NCI-H2107 treated with DMSO at 0.1 percent for 48 hours (cell line): Measurements from ENCODE around the gene NABP1.
A peak's percentile ranks its signal among the peaks of the same experiment; 100 is the strongest.

ENCODE experiments used
- DNase-seq: peaks from one replicate; lab custom pipeline; 2025; ENCODE audit not compliant: unreplicated experiment; lab: John Stamatoyannopoulos, UW

The NABP1 gene

GRCh38 chr2:191679818-191680600, 2.1 kb downstream of the NABP1 start:
- DNase-seq: no peak

DNA sequence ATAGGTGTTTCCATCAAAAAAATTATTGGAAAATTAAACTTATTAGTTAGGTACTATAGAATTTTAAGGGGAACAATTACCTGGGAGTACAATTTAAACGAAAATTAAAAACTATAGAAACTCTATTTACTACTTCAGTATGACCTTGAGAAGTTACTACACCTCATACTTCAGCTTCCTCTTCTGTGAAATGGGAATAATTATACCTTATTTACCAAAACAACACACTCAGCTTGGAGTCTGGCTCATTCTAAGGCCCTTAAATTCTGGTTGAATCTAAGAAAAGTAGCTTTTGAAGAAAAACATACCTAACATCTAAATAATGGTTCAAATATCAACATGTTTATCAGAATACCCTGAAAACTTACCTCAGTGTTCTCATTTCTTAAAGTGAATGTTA, 2.7 kb downstream of the NABP1 start:
- DNase-seq: no peak

GRCh38 chr2:191682126-191682525, 4.2 kb downstream of the NABP1 start:
- DNase-seq: no peak

- no peak for DNase-seq
Measured at GRCh38 chr2:191686066-191686465, 8.1 kb downstream of the NABP1 start.

DNA sequence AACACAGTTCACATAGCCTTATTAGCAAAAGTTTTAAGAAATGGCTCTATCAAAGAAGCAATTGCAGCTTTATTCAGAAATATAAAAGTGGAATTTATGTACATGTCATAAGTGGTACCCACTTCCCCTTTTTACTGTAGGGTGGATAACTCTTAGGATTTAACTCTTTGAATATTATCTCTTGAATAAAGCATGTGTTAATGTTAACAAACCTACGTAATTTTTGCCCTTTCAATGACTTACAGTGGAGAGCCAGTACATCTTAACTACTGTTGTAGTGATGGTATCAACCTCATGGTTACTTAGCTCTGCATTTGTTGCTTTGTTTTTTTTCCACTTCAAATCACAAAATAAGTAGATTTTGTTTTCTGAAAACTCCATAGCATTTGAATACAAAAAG, 8.8 kb downstream of the NABP1 start:
- no peak for DNase-seq

DNA sequence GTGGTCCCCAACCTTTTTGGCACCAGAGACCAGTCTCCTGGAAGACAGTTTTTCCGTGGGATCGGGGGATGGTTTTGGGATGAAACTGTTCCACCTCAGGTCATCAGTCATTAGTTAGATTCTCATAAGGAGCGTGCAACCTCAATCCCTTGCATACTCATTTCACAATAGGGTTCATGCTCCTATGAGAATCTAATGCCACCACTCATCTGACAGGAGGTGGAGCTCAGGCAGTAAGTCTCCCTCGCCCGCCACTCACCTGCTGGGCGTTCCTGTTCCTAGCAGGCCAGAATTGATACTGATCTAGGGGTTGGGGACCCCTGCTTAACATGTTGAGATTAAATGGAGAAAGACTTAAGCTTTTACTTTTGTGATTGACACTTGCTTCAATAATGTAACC, 9.9 kb downstream of the NABP1 start:
- DNase-seq: no peak

DNA sequence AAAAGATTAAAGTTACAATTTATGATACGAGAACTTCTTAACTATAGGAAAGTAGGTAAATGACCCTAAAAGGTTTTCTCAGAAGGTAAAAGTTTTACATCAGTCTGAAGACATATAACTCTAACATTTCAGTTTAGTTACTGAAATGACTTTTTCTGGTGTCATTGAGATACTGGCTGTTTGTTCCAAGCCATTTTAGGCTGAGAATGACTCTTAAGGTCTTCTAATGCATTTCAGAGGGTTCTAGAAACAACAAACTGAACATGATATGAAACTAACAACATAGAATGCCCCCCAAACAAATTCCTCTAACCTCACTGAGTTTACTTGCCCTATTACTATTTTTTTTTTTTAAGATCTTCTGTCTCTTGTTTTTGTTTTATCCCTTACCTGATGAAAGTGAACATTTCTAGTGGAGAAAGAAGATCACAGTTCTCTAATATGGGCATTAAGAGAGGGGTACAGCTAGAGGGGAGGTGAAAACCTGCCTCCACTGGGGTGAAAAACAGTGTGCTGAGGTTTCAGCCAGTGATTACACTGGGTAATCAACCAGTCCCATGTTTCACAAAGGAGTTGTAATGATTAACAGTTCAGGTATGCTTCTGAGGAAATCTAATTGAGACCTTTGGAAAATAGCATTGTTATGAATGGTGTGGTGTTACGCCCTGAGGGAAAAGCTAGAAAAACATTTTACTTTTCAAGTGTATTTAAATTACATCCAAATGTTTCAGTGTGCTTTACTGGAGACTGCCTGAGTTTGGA, 11.2 kb downstream of the NABP1 start:
- DNase-seq: no peak

GRCh38 chr2:191690327-191690726, 12.4 kb downstream of the NABP1 start:
- DNase-seq: no peak

DNA sequence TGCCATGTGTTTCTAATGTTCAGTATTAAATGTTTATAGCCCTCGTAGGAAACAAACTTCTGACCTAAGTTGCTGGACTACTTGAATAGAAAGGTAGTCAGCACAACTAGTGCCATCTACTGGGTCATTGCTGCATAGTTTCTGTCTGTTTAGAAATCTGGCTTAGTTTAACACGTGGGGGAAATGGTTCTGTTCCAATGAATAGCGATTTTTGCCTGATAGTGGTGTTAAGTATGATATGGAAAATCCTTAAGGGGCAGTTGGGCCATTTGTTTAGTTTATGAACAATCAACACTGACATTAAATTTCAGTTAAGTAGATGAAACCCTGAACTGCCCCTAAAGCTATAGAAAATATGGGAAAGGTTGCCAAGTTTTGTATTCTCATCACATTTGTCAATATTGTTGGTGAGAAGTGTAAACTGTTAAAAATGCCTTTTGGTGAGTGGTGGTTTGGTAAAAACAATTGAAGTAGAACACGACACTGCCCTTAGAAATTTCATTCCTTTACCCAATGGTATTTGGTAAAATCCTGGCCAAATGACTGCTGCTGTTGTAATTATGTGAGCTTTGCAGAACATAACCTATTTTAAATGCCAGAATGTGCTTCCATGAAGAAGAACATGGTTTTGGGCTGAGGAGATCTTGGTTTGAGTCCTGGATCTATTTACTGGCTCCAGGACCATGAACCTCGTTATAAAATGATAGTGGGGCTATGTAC, 13.2 kb downstream of the NABP1 start:
- DNase-seq: peak; percentile 51

- no peak for DNase-seq
Measured at GRCh38 chr2:191691898-191692297, 14.0 kb downstream of the NABP1 start.

GRCh38 chr2:191692502-191693115, 14.7 kb downstream of the NABP1 start:
- DNase-seq: no peak

DNA sequence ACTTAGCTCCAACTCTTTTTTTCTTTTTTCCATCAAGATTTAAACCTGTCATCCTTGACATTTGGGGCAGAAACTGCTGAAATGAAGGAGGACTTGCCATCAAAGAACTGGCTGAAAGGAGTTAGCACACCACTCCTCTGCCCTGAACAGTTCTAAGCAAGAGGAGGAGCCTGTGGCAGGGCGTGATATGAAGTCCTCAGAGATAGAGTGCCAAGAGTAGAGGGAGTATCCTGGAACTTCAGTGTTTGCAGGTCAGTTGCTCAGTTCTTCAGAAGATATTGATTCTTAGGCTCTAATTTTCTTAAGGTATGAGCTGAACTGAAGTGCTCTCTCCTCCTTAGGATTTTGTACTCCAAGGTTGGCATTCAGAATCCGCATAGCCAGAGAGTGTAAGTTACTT, 15.2 kb downstream of the NABP1 start:
- no peak for DNase-seq

DNA sequence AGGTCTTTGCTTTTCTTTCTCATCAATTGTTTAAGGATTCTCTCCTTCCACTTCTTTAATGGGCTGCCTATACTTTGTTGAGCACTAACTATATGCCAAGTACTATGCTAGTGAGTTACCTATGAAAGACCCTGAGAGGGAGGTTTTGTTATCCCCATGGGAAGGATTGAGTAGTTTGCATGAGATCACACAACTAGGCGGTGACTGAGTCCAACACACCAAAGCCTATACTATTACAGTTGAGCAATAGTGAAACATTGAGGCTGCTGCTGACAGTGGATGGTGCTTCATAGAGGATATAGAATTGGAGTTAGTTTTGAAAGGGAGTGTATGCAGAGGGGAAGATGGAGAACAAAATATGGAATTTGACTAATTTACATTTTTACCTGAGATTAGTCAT, 15.8 kb downstream of the NABP1 start:
- no peak for DNase-seq

DNA sequence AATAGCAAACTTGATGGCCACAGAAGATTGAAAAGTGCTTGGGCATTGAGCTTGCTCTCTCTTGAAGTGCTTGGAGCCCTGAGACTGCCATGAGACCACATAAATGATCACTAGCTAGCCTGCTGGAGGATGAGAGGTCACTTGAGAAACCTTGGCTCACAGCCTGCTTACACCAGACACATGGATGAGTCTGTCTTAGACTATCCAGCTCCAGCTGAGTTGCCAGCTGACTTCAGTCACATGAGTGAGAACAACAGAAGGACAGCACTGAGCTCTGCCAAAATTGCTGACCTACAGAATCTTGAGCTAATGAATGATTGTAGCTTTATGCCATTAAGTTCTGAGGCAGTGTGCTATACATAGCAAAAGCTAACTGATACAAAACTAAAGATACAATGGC, 18.1 kb downstream of the NABP1 start:
- DNase-seq: no peak

- no peak for DNase-seq
Measured at GRCh38 chr2:191696966-191697365, 19.0 kb downstream of the NABP1 start.

GRCh38 chr2:191697870-191698269, 19.9 kb downstream of the NABP1 start:
- DNase-seq: no peak

DNA sequence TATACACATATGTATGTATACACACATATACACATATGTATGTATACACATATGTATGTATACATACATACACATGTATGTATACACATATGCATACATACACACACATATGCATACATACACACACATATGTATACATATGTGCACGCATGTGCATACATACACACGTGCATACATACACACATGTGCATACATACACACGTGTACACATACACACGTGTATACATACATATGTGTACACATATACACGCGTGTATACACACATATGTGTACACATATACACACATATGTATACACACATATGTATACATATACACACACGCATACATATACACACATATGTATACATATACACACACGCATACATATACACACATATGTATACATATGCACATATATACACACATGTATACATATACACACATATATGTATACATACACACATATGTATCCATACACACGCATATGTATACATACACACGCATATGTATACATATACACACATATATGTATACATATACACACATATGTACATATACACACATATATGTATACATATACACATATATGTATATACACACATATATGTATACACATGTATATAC, 21.5 kb downstream of the NABP1 start:
- DNase-seq: no peak

GRCh38 chr2:191701029-191701428, 23.1 kb downstream of the NABP1 start:
- DNase-seq: no peak

DNA sequence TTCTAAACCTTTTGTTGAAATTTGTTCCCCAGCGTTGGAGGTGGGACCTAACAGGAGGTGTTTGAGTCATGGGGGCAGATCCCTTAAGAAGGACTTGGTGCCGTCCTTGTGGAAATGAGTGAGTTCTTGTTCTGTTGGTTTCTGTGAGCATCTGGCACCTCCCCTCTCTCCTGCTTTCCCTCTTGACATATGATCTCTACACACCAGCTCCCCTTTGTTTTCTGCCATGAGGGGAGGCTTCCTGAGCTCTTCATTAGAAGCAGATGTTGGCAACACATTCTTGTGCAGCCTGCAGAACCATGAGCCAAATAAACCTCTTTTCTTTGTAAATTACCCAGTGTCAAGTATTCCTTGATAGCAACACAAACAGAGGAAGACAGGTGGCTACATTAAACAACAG, 23.8 kb downstream of the NABP1 start:
- DNase-seq: no peak

DNA sequence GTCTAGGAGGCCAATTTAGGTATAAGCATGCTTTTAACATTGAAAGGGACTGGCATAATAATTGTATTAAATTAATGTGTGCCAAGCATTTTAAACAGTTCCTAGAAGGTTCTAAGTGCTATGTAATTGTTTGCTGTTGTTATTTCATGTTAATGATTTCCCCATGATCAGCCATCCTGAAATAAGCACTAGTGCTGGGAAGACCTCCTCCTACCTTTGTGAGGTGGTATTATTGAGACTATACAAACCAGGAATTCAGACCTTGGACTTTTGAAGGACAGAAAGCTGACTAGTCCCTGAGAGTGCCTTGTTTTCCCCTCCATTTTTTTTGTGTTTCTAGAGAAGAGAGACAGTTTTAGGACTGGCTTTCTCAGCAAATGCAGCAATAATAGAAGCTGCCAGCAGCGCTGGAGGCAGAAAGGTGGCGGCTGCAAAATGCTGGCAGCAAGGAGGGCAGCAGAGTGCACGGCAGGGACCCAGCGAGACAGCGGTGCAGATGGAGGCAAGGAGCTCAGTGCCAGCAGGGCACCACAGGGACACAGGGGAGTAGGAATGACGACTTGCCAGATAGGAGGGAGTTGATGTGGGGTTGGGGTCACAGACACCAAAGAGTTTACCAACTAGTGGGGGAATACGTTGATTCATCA, 25.3 kb downstream of the NABP1 start:
- no peak for DNase-seq

- DNase-seq: no peak
Measured at GRCh38 chr2:191705084-191705483, 27.1 kb downstream of the NABP1 start.
